NT2/D1 (cell line): ENCODE results near the gene MAOA.

Experiments
- YY1 ChIP-seq: IDR thresholded peaks from 2 replicates; pipeline ENCODE4 v1.6.1; 2011; ENCODE audit not compliant: insufficient read length, insufficient read depth
- ZNF274 ChIP-seq: IDR thresholded peaks from 2 replicates; pipeline ENCODE4 v1.6.1; 2011; ENCODE audit warnings: mild to moderate bottlenecking, low read depth, low read length

GRCh38 chrX:43666311-43666912, 10.3 kb downstream of the MAOA start:
- TF ChIP-seq YY1 (no peak), ZNF274 (no peak)
